Measurements from ENCODE around the gene GLUD1. TPM values are rescaled to one million over a fixed set of nuclear protein-coding genes. Genes with fewer than 3 reads are reported as not detected.
"Not testable (repeated sequence)": the region's sequence is repeated elsewhere in the genome, so short reads cannot be mapped to it uniquely, and the experiment has no call there.

Gene GLUD1
- total RNA-seq, 8 experiments from 2014 or later, result 70.2 to 310 (median 102) TPM

DNA sequence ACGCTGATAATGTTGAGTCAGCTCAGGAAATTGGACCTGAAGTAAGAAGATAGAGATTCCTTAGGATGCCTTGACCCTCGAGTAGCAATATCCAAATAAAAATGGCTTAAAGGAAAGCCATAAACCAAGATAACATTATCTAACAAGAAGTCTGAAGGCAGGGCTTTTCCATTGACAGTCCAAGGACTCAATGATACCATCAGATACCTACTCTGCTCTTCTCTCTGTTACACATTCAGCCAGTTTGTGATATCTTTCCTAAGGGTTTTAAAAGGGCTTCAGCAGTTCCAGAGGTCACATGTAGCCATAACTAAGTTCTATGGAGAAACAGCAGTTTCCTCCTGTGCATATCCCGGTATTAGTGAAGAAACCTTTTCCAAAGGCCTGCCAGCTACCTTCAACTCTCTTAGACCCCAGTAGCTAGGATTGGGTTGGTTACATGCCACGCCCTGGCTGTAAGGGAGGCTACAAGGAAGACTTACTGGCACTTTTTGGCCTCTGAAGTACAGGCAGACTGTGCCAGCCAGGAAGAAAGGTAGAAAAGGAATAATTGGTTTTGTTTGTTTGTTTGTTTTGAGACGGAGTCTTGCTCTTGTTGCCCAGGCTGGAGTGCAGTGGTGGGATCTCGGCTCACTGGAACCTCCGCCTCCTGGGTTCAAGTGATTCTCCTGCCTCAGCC lies 10.9 kb upstream of the GLUD1 start:
- H3K4me3 ChIP-seq, result no peak overlapping the region
- in situ Hi-C loops (cut with MboI; ENCODE audit: low pct_unique_long_range_greater_than_20kb in 2 of 9, low sequenced_read_pairs in 9 of 9, unreplicated experiment in 9 of 9), result no loop called here
- H3K27ac ChIP-seq, result no peak overlapping the region
- ATAC-seq (replicated peaks in 6 of 8), result no peak
- H3K4me1 ChIP-seq (replicated peaks in 1 of 2), result no peaks in the 10 kb centered on the region
- 79 to 100% (median 88%) methylated on average over 1 to 6 of the region's 7 CpGs; no CpG with 5 or more reads in 1 of the 10 experiments for WGBS, 10 experiments

GRCh38 chr10:87104727-87105126 lies 10.1 kb upstream of the GLUD1 start:
- in situ Hi-C loops (cut with MboI; ENCODE audit: low pct_unique_long_range_greater_than_20kb in 2 of 9, low sequenced_read_pairs in 9 of 9, unreplicated experiment in 9 of 9); ATAC-seq (replicated peaks in 6 of 8): not testable (repeated sequence)

DNA sequence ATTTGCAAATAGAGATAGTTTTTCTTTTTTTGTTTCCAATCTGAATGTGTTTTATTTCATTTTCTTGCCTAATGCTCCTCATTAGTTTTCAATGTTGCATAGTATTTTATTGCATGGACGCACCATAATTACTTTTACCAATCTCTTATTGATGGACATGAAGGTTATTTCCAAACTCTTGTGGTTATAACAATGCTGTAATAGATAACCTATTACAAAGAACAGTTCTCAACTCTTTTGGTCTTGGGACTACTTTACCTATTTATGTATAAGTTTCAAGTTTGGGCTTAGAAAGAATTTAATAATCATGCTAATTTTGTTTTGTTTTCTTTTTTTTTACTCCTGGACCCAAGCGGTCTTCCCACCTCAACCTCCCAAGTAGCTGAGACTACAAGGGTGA lies 7.4 kb upstream of the GLUD1 start:
- no peak for ATAC-seq (replicated peaks in 6 of 8)
- H3K4me3 ChIP-seq, result no peak overlapping the region
- WGBS, 10 experiments, result 83 to 100% (median 100%) methylated on average over 1 to 2 of the region's 2 CpGs; no CpG with 5 or more reads in 1 of the 10 experiments
- no peak overlapping the region for H3K27ac ChIP-seq
- H3K4me1 ChIP-seq (replicated peaks in 1 of 2), result no peaks in the 10 kb centered on the region
- in situ Hi-C loops (cut with MboI; ENCODE audit: low pct_unique_long_range_greater_than_20kb in 2 of 9, low sequenced_read_pairs in 9 of 9, unreplicated experiment in 9 of 9), result no loop called here

More at GRCh38 chr10:87104727-87105126, 10.1 kb upstream of the GLUD1 start:
- not testable (repeated sequence) for H3K4me3 ChIP-seq; H3K4me1 ChIP-seq (replicated peaks in 1 of 2); H3K27ac ChIP-seq
- 80 to 100% (median 91%) methylated on average over 1 to 8 of the region's 8 CpGs for WGBS, 10 experiments

DNA sequence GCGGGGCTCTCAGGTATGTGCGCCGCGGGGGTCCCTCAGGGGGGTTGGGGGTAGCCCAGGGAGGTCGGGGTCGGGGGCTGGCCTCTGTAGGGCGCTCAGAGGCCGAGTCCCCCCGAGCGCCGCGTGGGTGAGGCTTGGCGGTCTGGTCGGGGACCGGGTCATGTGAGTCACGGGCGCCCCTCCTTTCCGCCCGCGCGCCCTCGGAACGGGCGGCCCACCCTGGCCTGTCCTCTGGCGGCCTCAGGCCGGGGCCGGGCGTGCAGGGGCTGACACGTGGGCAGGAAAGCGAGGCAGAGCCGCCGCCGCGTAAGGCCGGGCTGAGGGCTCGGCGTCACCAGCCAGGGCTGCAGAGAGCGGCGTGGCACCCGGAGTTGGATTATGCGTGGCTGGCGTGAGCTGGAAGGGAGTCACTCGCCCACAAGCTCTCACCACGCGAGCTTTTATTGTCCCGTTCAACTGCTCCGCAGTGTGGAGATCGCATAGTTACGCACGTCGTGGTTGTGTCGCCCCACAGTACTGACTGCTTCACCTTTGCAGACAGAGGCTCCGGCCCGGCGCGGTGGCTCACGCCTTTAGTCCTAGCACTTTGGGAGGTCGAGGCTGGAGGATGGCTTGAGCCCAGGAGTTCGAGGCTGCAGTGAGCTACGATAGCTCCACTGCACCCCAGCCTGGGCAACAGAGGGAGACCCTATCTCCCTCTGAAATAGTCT lies 748 bp upstream of the GLUD1 start:
- Histone ChIP-seq H3K4me3 (peak overlapping the region; percentile 61 to 96 (median 74)), H3K4me1 (replicated peaks in 1 of 2) (peaks cover 6 to 15% of the 10 kb centered on the region in 2 donors), H3K27ac (peak overlapping the region; percentile 89 to 90)
- in situ Hi-C loops (cut with MboI; ENCODE audit: low pct_unique_long_range_greater_than_20kb in 2 of 9, low sequenced_read_pairs in 9 of 9, unreplicated experiment in 9 of 9), result no loop called here
- WGBS, 10 experiments, result 2 to 6% (median 3%) methylated on average over 3 to 20 of the region's 60 CpGs; no CpG with 5 or more reads in 6 of the 10 experiments
- ATAC-seq (replicated peaks in 6 of 8), result peak; percentile 57 to 82 (median 78)

GRCh38 chr10:87093632-87094372 lies 841 bp downstream of the GLUD1 start:
- ATAC-seq (replicated peaks in 6 of 8), result peak; percentile 4 to 18 (median 14)
- 0% methylated on average over 2 to 19 of the region's 39 CpGs; no CpG with 5 or more reads in 3 of the 10 experiments for WGBS, 10 experiments
- peak overlapping the region; percentile 61 to 96 (median 74) for H3K4me3 ChIP-seq
- H3K4me1 ChIP-seq (replicated peaks in 1 of 2), result peaks cover 6 to 15% of the 10 kb centered on the region in 2 donors
- in situ Hi-C loops (cut with MboI; ENCODE audit: low pct_unique_long_range_greater_than_20kb in 2 of 9, low sequenced_read_pairs in 9 of 9, unreplicated experiment in 9 of 9), result no loop called here
- peak overlapping the region; percentile 89 to 90 for H3K27ac ChIP-seq

DNA sequence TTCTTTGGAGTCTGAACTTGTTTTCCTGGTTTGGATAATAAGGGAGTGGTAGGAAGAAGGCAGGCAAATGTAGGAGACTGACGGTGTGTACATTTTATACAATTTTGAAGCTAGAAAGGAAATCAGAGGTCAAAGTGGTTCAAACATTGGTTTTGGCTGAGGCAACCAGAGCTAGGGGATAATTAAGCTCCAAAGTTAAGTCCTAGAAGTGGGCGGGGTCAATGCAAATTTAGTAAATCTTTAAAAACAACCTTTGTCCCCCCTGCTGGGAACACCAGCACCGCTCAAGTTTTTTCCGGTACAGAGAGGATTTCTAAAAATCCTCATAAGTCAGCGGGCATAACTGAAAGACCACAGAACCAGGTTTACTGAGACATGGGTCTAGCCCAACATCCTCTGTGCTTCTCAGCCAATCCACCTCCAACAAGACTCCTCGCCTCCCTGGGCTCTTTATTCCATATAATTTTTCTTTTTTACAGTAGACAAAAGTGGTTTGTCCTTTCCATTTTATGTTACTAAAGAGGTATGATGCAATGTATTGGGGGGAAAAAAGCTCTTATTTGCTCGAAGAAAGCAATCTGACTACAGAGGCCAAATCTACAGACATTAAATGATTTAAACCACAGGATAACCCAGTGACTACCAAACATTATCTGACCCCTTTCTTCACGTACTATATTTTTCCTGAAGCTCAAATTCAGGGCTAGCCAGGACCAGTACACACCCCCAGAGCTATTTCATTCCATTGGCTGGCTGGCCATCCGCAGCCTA lies 1.6 kb downstream of the GLUD1 start:
- peak in 1 of 8 experiments; percentile 4 for ATAC-seq (replicated peaks in 6 of 8)
- 0 to 4% (median 0%) methylated on average over 3 to 9 of the region's 9 CpGs for WGBS, 10 experiments
- no peak overlapping the region for H3K27ac ChIP-seq
- peaks cover 6 to 15% of the 10 kb centered on the region in 2 donors for H3K4me1 ChIP-seq (replicated peaks in 1 of 2)
- peak overlapping the region; percentile 61 to 96 (median 74) for H3K4me3 ChIP-seq
- in situ Hi-C loops (cut with MboI; ENCODE audit: low pct_unique_long_range_greater_than_20kb in 2 of 9, low sequenced_read_pairs in 9 of 9, unreplicated experiment in 9 of 9), result no loop called here

DNA sequence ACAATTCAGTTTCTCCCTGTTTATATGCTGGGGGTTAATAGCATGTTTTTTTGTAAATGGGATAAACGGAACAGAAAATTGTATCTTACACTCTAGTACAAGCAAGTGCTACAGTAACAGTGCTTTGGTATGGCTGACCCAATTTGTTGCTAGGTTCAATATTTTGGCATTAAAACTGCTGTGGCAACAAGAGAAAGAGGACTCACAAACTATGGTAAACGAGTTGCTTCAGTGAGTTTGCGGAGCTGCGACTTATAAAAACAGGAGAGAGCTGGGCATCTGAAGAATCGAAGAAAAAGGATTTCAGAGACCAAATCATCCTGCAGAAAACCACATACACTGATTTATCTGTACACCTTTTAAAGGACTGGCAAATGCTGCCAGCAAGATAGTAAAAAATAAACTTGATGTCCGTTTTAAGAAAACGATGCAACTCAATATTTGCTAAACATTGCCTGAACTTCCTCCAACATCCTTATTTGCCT lies 2.2 kb downstream of the GLUD1 start:
- Histone ChIP-seq H3K4me3 (peak overlapping the region; percentile 61 to 96 (median 74)), H3K4me1 (replicated peaks in 1 of 2) (peaks cover 6 to 15% of the 10 kb centered on the region in 2 donors), H3K27ac (no peak overlapping the region)
- in situ Hi-C loops (cut with MboI; ENCODE audit: low pct_unique_long_range_greater_than_20kb in 2 of 9, low sequenced_read_pairs in 9 of 9, unreplicated experiment in 9 of 9), result no loop called here
- no peak for ATAC-seq (replicated peaks in 6 of 8)
- WGBS, 10 experiments, result 0 to 40% (median 3%) methylated on average over 1 to 7 of the region's 7 CpGs; no CpG with 5 or more reads in 1 of the 10 experiments

DNA sequence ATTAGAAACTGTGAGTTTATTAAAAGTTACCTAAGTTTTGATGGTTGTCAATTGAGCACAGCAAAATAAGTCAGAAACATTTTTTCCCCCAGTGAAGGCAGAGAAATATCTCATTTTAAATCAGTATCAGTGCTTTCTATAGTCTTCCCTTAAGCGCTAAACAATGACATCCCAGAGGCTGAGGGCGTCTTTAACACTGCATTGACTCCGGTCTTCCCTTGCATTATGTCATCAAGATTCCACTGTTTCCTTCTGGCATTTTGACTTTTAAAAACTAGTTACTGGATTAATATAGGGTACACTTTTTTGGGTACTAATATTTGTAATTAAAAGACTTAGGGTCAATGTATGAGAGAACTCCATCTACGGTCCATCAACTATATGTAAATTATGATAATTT lies 3.9 kb downstream of the GLUD1 start:
- WGBS, 10 experiments, result 0 to 100% (median 43%) methylated on average over 1 to 4 of the region's 4 CpGs
- H3K4me3 ChIP-seq, result peak overlapping the region in 1 of 5 donors; percentile 7
- no peak overlapping the region for H3K27ac ChIP-seq
- peaks cover 0 to 15% of the 10 kb centered on the region in 2 donors for H3K4me1 ChIP-seq (replicated peaks in 1 of 2)
- in situ Hi-C loops (cut with MboI; ENCODE audit: low pct_unique_long_range_greater_than_20kb in 2 of 9, low sequenced_read_pairs in 9 of 9, unreplicated experiment in 9 of 9), result no loop called here
- no peak for ATAC-seq (replicated peaks in 6 of 8)

DNA sequence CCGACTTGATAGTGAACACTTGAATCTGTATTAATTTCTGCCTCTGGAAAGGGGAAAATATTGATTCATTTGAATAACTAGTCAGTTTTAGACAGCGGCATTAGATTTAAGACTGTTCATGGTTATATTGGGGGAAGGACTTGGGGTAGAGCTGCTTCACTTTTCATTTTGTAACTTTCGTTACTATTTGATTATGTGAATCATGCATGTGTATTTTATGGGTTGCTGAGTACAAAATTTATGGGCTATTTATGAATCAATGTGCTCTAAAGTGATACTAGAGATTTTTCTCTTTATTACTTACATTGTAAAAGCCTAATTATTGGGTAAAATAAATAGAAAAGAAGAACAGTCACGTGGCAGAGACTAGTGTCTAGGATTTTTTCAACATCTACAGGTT lies 4.9 kb downstream of the GLUD1 start:
- 24 to 100% (median 83%) methylated on average over 1 to 4 of the region's 4 CpGs; no CpG with 5 or more reads in 1 of the 10 experiments for WGBS, 10 experiments
- H3K4me1 ChIP-seq (replicated peaks in 1 of 2), result peaks cover 0 to 15% of the 10 kb centered on the region in 2 donors
- no peak overlapping the region for H3K4me3 ChIP-seq
- ATAC-seq (replicated peaks in 6 of 8), result no peak
- in situ Hi-C loops (cut with MboI; ENCODE audit: low pct_unique_long_range_greater_than_20kb in 2 of 9, low sequenced_read_pairs in 9 of 9, unreplicated experiment in 9 of 9), result no loop called here
- no peak overlapping the region for H3K27ac ChIP-seq

GRCh38 chr10:87085537-87085936 lies 9.1 kb downstream of the GLUD1 start:
- Histone ChIP-seq H3K4me3 (no peak overlapping the region), H3K27ac (no peak overlapping the region), H3K4me1 (replicated peaks in 1 of 2) (no peaks in the 10 kb centered on the region)
- peak in 1 of 8 experiments; percentile 64 for ATAC-seq (replicated peaks in 6 of 8)
- 0 to 100% (median 92%) methylated on average over 1 of the region's 1 CpG; no CpG with 5 or more reads in 1 of the 10 experiments for WGBS, 10 experiments
- in situ Hi-C loops (cut with MboI; ENCODE audit: low pct_unique_long_range_greater_than_20kb in 2 of 9, low sequenced_read_pairs in 9 of 9, unreplicated experiment in 9 of 9), result no loop called here

GRCh38 chr10:87084291-87084782 lies 10.3 kb downstream of the GLUD1 start:
- in situ Hi-C loops (cut with MboI; ENCODE audit: low pct_unique_long_range_greater_than_20kb in 2 of 9, low sequenced_read_pairs in 9 of 9, unreplicated experiment in 9 of 9); H3K27ac ChIP-seq; H3K4me1 ChIP-seq (replicated peaks in 1 of 2); H3K4me3 ChIP-seq: not testable (repeated sequence)
- ATAC-seq (replicated peaks in 6 of 8), result peak in 4 of 8 experiments; percentile 20 to 43 (median 34)

GRCh38 chr10:87083576-87084290 lies 10.9 kb downstream of the GLUD1 start:
- in situ Hi-C loops (cut with MboI; ENCODE audit: low pct_unique_long_range_greater_than_20kb in 2 of 9, low sequenced_read_pairs in 9 of 9, unreplicated experiment in 9 of 9); H3K27ac ChIP-seq; H3K4me1 ChIP-seq (replicated peaks in 1 of 2); H3K4me3 ChIP-seq: not testable (repeated sequence)
- WGBS, 10 experiments, result 0 to 100% (median 33%) methylated on average over 1 to 3 of the region's 5 CpGs; no CpG with 5 or more reads in 7 of the 10 experiments
- peak in 4 of 8 experiments; percentile 8 to 59 (median 54) for ATAC-seq (replicated peaks in 6 of 8)

Data from motor neuron (in vitro differentiated cells).